Measurements from ENCODE around the gene PRSS57. TPM values are rescaled to one million over a fixed set of nuclear protein-coding genes. Genes with fewer than 3 reads are reported as not detected.
A peak's percentile ranks its signal among the peaks of the same experiment; 100 is the strongest.

Gene PRSS57
- total and polyA plus RNA-seq, 2 of the 13 experiments (the other 11 are each of a cell fraction or from before 2014, with no cell fraction given), result 0.12 TPM; not detected in 1

DNA sequence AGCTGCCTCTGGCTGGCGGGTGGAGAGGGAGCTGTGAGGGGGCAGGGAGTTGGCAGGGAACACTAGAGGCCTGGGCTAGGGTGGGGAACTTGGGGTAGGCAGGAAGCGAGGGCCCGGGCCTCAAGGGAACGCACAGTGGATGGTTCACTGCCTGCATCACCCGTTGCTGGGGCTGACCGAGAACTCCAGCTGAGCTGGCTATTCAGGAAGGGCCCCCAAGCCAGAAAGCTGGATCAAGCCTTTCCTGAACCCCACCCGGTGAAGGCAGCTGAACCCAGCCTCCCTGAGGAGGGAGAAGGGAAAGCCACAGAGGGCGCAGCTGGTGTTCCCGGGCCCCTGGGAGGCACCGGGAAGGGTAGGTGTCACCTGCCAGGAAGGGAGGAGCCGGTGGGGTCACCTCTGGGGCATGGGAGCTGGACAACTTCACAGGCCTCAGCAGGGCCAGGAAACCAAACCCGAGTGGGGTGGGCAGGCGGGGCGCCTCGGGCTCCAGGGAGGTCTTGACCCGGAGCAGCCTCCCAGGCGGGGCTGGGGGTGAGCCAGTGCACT is 27.4 kb upstream of the PRSS57 start:
- Histone ChIP-seq H3K9me3 (ENCODE audit: low read length) (no peaks in the 10 kb centered on the region), H3K4me2 (ENCODE audit: low read depth, low read length) (no peak overlapping the region), H4K20me1 (ENCODE audit: insufficient read depth, low read length) (no peaks in the 10 kb centered on the region), H3K27ac (ENCODE audit: extremely low read length, insufficient read depth, low read length) (no peak overlapping the region), H3K79me2 (ENCODE audit: insufficient read depth, low read length) (no peaks in the 10 kb centered on the region), H3K9ac (ENCODE audit: insufficient read depth, low read depth, low read length) (no peak overlapping the region), H3K4me3 (replicated peaks in 1 of 3; ENCODE audit: insufficient read depth in 1 of 3, low read depth in 2 of 3, low read length in 3 of 3) (no peak overlapping the region), H3K36me3 (replicated peaks in 1 of 2; ENCODE audit: control insufficient read depth in 1 of 2, insufficient read depth in 2 of 2, low read length in 2 of 2) (no peaks in the 10 kb centered on the region), H3K4me1 (ENCODE audit: insufficient read depth, low read length) (peaks cover 37% of the 10 kb centered on the region), H2AFZ (ENCODE audit: low read length) (no peak overlapping the region), H3K27me3 (ENCODE audit: control insufficient read depth in 1 of 2, insufficient read depth in 2 of 2, low read length in 2 of 2) (no peaks in the 10 kb centered on the region)
- no TSS peak for BruUV-seq (replicated peaks)
- in situ Hi-C loops (cut with HindIII; ENCODE audit: extremely low pct_ligation_motif_present, low pct_unique_long_range_greater_than_20kb) (no loop called here), intact Hi-C loops (cut with micrococcal nuclease; ENCODE audit: unreplicated experiment) (no loop called here)
- FAIRE-seq (no peak), DNase-seq (ENCODE audit: low spot score) (no peak), ATAC-seq (no peak)
- CTCF ChIA-PET (ENCODE audit: low intra/inter-chr PET ratio, low total read pairs), result no interaction called here
- POLR2A ChIA-PET, result interaction anchor here (1.8 kb wide), 1 partner anchor 19 kb away, joined by 6 read pairs; no protein-coding TSS in a partner anchor
- TF ChIP-seq RARA (CRISPR knock-in tag; IDR thresholded peaks at IDR 0.05) (peak; percentile 49), HNF4G (IDR thresholded peaks at IDR 0.05; ENCODE audit: borderline replicate concordance, low read depth, low read length) (no peak), HNF4G (CRISPR knock-in tag; IDR thresholded peaks at IDR 0.05; ENCODE audit: borderline replicate concordance, low read depth) (no peak), ZMYM3 (CRISPR knock-in tag; IDR thresholded peaks at IDR 0.05) (peak; percentile 61; the same call in 1 of the 2 replicates), RAD21 (CRISPR knock-in tag; IDR thresholded peaks at IDR 0.05) (no peak), SAFB2 (CRISPR knock-in tag; IDR thresholded peaks at IDR 0.05; ENCODE audit: borderline replicate concordance, low read depth) (no peak), RFX5 (IDR thresholded peaks at IDR 0.05; ENCODE audit: low read depth, low read length) (peak; percentile 92), ZNF329 (CRISPR knock-in tag; IDR thresholded peaks at IDR 0.05; ENCODE audit: low read depth) (peak; percentile 100)
- TF ChIP-seq, protein P1, sequence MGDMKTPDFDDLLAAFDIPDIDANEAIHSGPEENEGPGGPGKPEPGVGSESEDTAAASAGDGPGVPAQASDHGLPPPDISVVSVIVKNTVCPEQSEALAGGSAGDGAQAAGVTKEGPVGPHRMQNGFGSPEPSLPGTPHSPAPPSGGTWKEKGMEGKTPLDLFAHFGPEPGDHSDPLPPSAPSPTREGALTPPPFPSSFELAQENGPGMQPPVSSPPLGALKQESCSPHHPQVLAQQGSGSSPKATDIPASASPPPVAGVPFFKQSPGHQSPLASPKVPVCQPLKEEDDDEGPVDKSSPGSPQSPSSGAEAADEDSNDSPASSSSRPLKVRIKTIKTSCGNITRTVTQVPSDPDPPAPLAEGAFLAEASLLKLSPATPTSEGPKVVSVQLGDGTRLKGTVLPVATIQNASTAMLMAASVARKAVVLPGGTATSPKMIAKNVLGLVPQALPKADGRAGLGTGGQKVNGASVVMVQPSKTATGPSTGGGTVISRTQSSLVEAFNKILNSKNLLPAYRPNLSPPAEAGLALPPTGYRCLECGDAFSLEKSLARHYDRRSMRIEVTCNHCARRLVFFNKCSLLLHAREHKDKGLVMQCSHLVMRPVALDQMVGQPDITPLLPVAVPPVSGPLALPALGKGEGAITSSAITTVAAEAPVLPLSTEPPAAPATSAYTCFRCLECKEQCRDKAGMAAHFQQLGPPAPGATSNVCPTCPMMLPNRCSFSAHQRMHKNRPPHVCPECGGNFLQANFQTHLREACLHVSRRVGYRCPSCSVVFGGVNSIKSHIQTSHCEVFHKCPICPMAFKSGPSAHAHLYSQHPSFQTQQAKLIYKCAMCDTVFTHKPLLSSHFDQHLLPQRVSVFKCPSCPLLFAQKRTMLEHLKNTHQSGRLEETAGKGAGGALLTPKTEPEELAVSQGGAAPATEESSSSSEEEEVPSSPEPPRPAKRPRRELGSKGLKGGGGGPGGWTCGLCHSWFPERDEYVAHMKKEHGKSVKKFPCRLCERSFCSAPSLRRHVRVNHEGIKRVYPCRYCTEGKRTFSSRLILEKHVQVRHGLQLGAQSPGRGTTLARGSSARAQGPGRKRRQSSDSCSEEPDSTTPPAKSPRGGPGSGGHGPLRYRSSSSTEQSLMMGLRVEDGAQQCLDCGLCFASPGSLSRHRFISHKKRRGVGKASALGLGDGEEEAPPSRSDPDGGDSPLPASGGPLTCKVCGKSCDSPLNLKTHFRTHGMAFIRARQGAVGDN (CRISPR knock-in tag; IDR thresholded peaks at IDR 0.05), result peak; percentile 19; the same call in 1 of the 2 replicates
- TF ChIP-seq, protein P2, sequence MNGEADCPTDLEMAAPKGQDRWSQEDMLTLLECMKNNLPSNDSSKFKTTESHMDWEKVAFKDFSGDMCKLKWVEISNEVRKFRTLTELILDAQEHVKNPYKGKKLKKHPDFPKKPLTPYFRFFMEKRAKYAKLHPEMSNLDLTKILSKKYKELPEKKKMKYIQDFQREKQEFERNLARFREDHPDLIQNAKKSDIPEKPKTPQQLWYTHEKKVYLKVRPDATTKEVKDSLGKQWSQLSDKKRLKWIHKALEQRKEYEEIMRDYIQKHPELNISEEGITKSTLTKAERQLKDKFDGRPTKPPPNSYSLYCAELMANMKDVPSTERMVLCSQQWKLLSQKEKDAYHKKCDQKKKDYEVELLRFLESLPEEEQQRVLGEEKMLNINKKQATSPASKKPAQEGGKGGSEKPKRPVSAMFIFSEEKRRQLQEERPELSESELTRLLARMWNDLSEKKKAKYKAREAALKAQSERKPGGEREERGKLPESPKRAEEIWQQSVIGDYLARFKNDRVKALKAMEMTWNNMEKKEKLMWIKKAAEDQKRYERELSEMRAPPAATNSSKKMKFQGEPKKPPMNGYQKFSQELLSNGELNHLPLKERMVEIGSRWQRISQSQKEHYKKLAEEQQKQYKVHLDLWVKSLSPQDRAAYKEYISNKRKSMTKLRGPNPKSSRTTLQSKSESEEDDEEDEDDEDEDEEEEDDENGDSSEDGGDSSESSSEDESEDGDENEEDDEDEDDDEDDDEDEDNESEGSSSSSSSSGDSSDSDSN (CRISPR knock-in tag; IDR thresholded peaks at IDR 0.05), result no peak
- WGBS (ENCODE audit: low lambda C conversion rate), result 52% methylated on average over 16 of the region's 17 CpGs

Measured in HepG2 (cell line).